ENCODE measurements around the gene TMEM117. TPM values are rescaled to one million over a fixed set of nuclear protein-coding genes. Genes with fewer than 3 reads are reported as not detected.

TMEM117 gene
- total RNA-seq, 4 donors from 2014 or later, result 15.8 to 42.2 (median 24.0) TPM

DNA sequence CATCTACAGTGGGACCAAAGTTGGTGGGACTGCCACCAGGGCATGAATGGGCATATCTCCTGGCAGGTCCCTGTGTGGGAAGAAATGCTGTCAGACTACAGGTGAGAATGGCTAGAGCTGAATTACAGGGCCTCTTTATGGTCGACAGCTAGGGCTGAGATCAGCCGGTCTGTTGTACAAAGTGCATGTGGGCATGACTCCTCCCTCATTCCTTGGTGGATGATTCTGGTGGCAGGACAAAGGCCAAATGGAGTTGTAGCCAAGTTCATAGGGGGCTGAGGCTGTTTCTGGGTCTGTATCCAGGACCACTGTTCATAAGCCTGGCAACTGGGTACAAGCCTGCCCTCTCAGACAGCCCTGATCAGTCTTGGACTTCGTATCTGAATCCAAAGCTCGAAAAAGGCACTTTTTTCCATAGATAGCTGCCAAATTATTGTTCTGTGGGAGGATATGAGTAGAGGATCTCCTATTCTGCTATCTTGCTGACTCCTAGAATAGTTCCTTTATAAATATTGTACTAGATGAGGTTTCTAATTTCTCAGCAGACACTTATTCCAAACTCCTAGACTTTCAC lies 460.8 kb downstream of the TMEM117 start:
- intact Hi-C loops (cut with DNase I), result no loop called here
- DNase-seq, result no peak
- TF ChIP-seq, protein P1, sequence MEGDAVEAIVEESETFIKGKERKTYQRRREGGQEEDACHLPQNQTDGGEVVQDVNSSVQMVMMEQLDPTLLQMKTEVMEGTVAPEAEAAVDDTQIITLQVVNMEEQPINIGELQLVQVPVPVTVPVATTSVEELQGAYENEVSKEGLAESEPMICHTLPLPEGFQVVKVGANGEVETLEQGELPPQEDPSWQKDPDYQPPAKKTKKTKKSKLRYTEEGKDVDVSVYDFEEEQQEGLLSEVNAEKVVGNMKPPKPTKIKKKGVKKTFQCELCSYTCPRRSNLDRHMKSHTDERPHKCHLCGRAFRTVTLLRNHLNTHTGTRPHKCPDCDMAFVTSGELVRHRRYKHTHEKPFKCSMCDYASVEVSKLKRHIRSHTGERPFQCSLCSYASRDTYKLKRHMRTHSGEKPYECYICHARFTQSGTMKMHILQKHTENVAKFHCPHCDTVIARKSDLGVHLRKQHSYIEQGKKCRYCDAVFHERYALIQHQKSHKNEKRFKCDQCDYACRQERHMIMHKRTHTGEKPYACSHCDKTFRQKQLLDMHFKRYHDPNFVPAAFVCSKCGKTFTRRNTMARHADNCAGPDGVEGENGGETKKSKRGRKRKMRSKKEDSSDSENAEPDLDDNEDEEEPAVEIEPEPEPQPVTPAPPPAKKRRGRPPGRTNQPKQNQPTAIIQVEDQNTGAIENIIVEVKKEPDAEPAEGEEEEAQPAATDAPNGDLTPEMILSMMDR (IDR thresholded peaks at IDR 0.05), result no peak
- no peak for TF ChIP-seq POLR2A (IDR thresholded peaks at IDR 0.05)
- H3K4me1 ChIP-seq, result no peaks in the 10 kb centered on the region
- H3K27ac ChIP-seq, result no peak overlapping the region
- H3K9me3 ChIP-seq, result peaks cover 0 to 15% (median 10%) of the 10 kb centered on the region in 3 donors
- H3K4me3 ChIP-seq, result no peak overlapping the region
- peaks cover 0 to 17% (median 0%) of the 10 kb centered on the region in 3 donors for H3K36me3 ChIP-seq
- WGBS, 2 donors, result 82 to 94% methylated on average over 4 of the region's 4 CpGs
- H3K27me3 ChIP-seq, result no peaks in the 10 kb centered on the region

DNA sequence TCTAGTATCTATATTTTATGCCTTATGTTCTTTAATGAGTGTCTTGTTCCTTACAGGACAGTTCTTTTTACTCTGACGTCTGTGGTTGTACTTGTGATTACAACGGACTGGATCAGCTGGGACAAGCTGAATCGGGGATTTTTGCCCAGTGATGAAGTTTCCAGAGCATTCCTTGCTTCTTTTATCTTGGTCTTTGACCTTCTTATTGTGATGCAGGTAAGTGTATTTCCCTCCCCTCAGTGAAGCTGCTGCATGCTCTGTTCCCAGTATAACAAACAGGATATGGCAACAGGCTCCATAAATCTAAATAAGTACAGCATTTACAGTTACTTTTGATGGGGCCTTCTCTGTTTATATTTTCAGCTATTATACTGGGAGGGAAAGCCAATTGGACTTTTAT lies 463.6 kb downstream of the TMEM117 start:
- H3K27ac ChIP-seq, result no peak overlapping the region
- H3K4me1 ChIP-seq, result no peaks in the 10 kb centered on the region
- 66 to 67% methylated on average over 3 of the region's 3 CpGs for WGBS, 2 donors
- intact Hi-C loops (cut with DNase I), result no loop called here
- DNase-seq, result no peak
- H3K9me3 ChIP-seq, result peaks cover 0 to 17% (median 10%) of the 10 kb centered on the region in 3 donors
- no peaks in the 10 kb centered on the region for H3K27me3 ChIP-seq
- H3K4me3 ChIP-seq, result no peak overlapping the region
- TF ChIP-seq, protein P1 (IDR thresholded peaks at IDR 0.05), result no peak
- no peak for TF ChIP-seq POLR2A (IDR thresholded peaks at IDR 0.05)
- H3K36me3 ChIP-seq, result peaks cover 0 to 33% (median 0%) of the 10 kb centered on the region in 3 donors

DNA sequence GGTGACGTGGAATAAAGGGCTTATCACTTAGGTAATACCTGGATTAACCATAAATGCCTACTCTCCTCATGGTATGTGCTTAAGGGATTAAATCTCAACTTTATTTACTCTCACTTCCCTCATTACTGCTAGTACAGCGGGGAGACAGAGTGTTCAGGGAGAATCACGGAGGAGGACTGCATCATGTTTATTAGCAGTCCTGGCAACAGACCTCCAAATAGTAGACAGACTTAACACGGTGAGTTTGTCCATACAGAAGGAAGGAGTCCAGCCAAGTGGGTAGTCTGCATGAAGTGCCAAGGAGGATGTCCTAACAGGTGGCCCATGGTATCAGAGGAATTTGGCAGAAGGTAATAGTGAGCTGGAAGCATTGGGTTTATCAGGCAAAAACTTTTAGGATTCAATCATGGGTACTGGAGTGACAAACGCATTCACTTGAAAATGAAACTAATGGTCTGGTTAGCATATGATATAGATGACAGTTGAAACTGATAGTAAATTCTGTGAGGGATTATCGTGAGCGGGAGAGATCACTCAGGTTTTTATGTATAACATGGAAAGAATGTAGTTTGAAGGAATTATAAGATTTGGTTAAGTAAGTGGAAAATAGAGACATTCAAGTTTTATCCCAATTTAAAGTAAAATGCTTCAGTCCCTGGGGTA lies 471.8 kb downstream of the TMEM117 start:
- Histone ChIP-seq H3K27ac (no peak overlapping the region), H3K4me1 (no peaks in the 10 kb centered on the region), H3K9me3 (peaks cover 0 to 6% (median 0%) of the 10 kb centered on the region in 3 donors), H3K4me3 (no peak overlapping the region), H3K27me3 (no peaks in the 10 kb centered on the region), H3K36me3 (peaks cover 0 to 19% (median 0%) of the 10 kb centered on the region in 3 donors)
- no peak for TF ChIP-seq POLR2A (IDR thresholded peaks at IDR 0.05)
- 47 to 64% methylated on average over 7 of the region's 7 CpGs for WGBS, 2 donors
- DNase-seq, result no peak
- intact Hi-C loops (cut with DNase I), result no loop called here

DNA sequence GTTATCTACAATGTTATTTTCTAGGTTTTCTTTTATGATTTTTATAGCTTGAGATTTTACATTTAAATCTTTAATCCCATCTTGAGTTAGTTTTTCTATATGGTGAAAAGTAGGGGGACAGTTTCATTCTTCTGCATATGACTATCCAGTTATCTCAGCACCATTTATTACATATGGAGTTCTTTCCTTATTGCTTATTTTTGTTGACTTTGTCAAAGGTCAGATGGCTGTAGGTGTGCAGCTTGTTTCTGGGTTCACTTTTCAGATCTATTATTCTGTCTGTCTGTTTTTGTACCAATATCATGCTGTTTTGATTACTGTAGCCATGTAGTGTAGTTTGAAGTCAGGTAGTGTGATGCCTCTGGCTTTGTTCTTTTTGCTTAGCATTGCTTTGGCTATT lies 477.3 kb downstream of the TMEM117 start:
- H3K27me3 ChIP-seq, result no peaks in the 10 kb centered on the region
- H3K9me3 ChIP-seq, result no peaks in the 10 kb centered on the region
- H3K36me3 ChIP-seq, result no peaks in the 10 kb centered on the region
- H3K4me1 ChIP-seq, result no peaks in the 10 kb centered on the region
- no peak for TF ChIP-seq POLR2A (IDR thresholded peaks at IDR 0.05)
- TF ChIP-seq, protein P1 (IDR thresholded peaks at IDR 0.05), result no peak
- no peak for DNase-seq
- H3K27ac ChIP-seq, result no peak overlapping the region
- H3K4me3 ChIP-seq, result no peak overlapping the region
- intact Hi-C loops (cut with DNase I), result no loop called here

DNA sequence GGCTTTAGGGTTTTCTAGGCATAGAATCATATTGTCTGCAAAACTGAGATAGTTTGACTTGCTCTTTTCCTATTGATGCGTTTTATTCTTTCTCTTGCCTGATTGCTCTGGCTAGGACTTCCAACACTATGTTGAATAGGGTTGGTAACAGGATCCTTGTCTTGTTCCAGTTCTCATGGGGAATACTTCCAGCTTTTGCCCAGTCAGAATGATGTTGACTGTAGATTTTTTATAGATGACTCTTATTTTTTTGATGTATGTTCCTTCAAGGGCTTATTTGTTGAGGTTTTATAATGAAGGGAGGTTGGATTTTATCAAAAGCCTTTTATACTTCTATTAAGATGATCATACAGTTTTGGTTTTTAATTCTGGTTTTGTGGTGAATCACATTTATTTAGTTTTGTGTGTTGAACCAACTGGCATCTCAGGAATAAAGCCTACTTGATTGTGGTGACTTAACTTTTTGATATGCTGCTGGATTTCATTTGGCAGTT lies 478.2 kb downstream of the TMEM117 start:
- intact Hi-C loops (cut with DNase I), result no loop called here
- Histone ChIP-seq H3K27ac (no peak overlapping the region), H3K27me3 (no peaks in the 10 kb centered on the region), H3K4me3 (no peak overlapping the region), H3K4me1 (no peaks in the 10 kb centered on the region), H3K9me3 (no peaks in the 10 kb centered on the region), H3K36me3 (no peaks in the 10 kb centered on the region)
- no peak for DNase-seq
- TF ChIP-seq, protein P1 (IDR thresholded peaks at IDR 0.05), result no peak
- TF ChIP-seq POLR2A (IDR thresholded peaks at IDR 0.05), result no peak
- WGBS, 2 donors, result 100% methylated on average over 1 of the region's 1 CpG

Data from esophagus squamous epithelium (tissue), 5 donors.